Activated CD4-positive, alpha-beta T cell treated with anti-CD3 and anti-CD28 coated beads for 36 hours (primary cell): ENCODE data around the gene MSI2. TPM values are rescaled to one million over a fixed set of nuclear protein-coding genes. Genes with fewer than 3 reads are reported as not detected.

Experiments
- ATAC-seq: fragments of 200-7000 bp; cut with Tn5 transposase; one replicate; pipeline ENCODE4 v1.10.0; 2021; ENCODE audit warnings: mild to moderate bottlenecking, moderate library complexity
- CTCF ChIA-PET: fragments of 350-600 bp; sonication (Branson Sonifier 250); formaldehyde crosslinking; loops from one replicate; lab custom pipeline; 2021; ENCODE audit warnings: antibody characterized with exemption; lab: Charles Lee
- POLR2A ChIA-PET: fragments of 350-600 bp; sonication (Branson Sonifier 250); formaldehyde crosslinking; loops from one replicate; lab custom pipeline; 2021; ENCODE audit warnings: antibody characterized with exemption, inconsistent platforms; lab: Charles Lee
- DNase-seq: peaks from one replicate; pipeline ENCODE4 v3.0.0-alpha.2; 2020
- H3K27ac Mint-ChIP-seq: one replicate; pipeline ENCODE4 v1.8.0; 2021; ENCODE audit warnings: mixed read lengths
- H3K27me3 Mint-ChIP-seq: one replicate; pipeline ENCODE4 v1.8.0; 2021; ENCODE audit warnings: mixed read lengths
- H3K36me3 Mint-ChIP-seq: one replicate; pipeline ENCODE4 v1.8.0; 2021; ENCODE audit warnings: low read depth, mixed read lengths
- H3K4me1 Mint-ChIP-seq: one replicate; pipeline ENCODE4 v1.8.0; 2021; ENCODE audit warnings: mixed read lengths
- H3K4me3 Mint-ChIP-seq: one replicate; pipeline ENCODE4 v1.8.0; 2021; ENCODE audit warnings: mild to moderate bottlenecking, moderate library complexity, mixed read lengths
- H3K9me3 Mint-ChIP-seq: one replicate; pipeline ENCODE4 v1.8.0; 2021; ENCODE audit warnings: low read depth, mixed read lengths
- intact Hi-C, 2 experiments: fragments of 100-400 bp; cut with DNase I in 1 of 2; cut with micrococcal nuclease in 1 of 2; formaldehyde crosslinking; loops; one replicate each; pipeline versions ENCODE4 v1.14.2 to v1.15.1; 2022 to 2024; cut with DNase I, micrococcal nuclease
- total RNA-seq, 2 experiments: library from RNA; stranded (reverse); gene quantifications; one replicate each; pipeline ENCODE4 v1.2.3, GENCODE V29; 2021

MSI2 gene
- total RNA-seq, 2 experiments from 2014 or later, result 55.3 to 57.2 TPM

GRCh38 chr17:57508671-57509070 is 252.3 kb downstream of the MSI2 start:
- Mint-ChIP-seq H3K27me3 (no peaks in the 10 kb centered on the region), H3K4me3 (no peak overlapping the region), H3K36me3 (no peaks in the 10 kb centered on the region), H3K4me1 (peaks cover 14% of the 10 kb centered on the region), H3K27ac (peak overlapping the region; percentile 34), H3K9me3 (no peaks in the 10 kb centered on the region)
- DNase-seq (no peak), ATAC-seq (peak; percentile 21)
- intact Hi-C loops, result loop anchor here in 1 of 2 experiments (10.0 kb wide), 1 partner anchor 64 kb away; no protein-coding TSS in a partner anchor
- CTCF ChIA-PET, result no interaction called here
- POLR2A ChIA-PET, result no interaction called here

- intact Hi-C loops, result loop anchor here in 1 of 2 experiments (10.0 kb wide), 1 partner anchor 267 kb away; no protein-coding TSS in a partner anchor
- ATAC-seq (no peak), DNase-seq (no peak)
- H3K9me3 Mint-ChIP-seq, result no peaks in the 10 kb centered on the region
- H3K4me3 Mint-ChIP-seq, result no peak overlapping the region
- no peak overlapping the region for H3K27ac Mint-ChIP-seq
- no peaks in the 10 kb centered on the region for H3K36me3 Mint-ChIP-seq
- no peaks in the 10 kb centered on the region for H3K27me3 Mint-ChIP-seq
- CTCF ChIA-PET, result interaction anchor here (0.8 kb wide), 1 partner anchor 40 kb away, joined by 3 read pairs; no protein-coding TSS in a partner anchor
- POLR2A ChIA-PET, result no interaction called here
- peaks cover 26% of the 10 kb centered on the region for H3K4me1 Mint-ChIP-seq
Measured at GRCh38 chr17:57511475-57512123, 255.3 kb downstream of the MSI2 start.

- no peak for ATAC-seq
- POLR2A ChIA-PET, result no interaction called here
- Mint-ChIP-seq H3K9me3 (no peaks in the 10 kb centered on the region), H3K36me3 (no peaks in the 10 kb centered on the region), H3K4me1 (peaks cover 26% of the 10 kb centered on the region), H3K27me3 (no peaks in the 10 kb centered on the region), H3K4me3 (no peak overlapping the region), H3K27ac (no peak overlapping the region)
- no peak for DNase-seq
- intact Hi-C loops, result loop anchor here in 1 of 2 experiments (10.0 kb wide), 1 partner anchor 267 kb away; no protein-coding TSS in a partner anchor
- CTCF ChIA-PET, result no interaction called here
Measured at GRCh38 chr17:57512258-57512657, 255.9 kb downstream of the MSI2 start.

GRCh38 chr17:57512691-57513090 is 256.4 kb downstream of the MSI2 start:
- H3K4me1 Mint-ChIP-seq, result peaks cover 26% of the 10 kb centered on the region
- no peak for DNase-seq
- H3K9me3 Mint-ChIP-seq, result no peaks in the 10 kb centered on the region
- ChIA-PET CTCF (interaction anchor here (1.1 kb wide), 1 partner anchor 28 kb away, joined by 3 read pairs; no protein-coding TSS in a partner anchor), POLR2A (no interaction called here)
- no peak for ATAC-seq
- H3K27me3 Mint-ChIP-seq, result no peaks in the 10 kb centered on the region
- H3K4me3 Mint-ChIP-seq, result no peak overlapping the region
- intact Hi-C loops, result loop anchor here in 1 of 2 experiments (10.0 kb wide), 1 partner anchor 268 kb away; no protein-coding TSS in a partner anchor
- no peak overlapping the region for H3K27ac Mint-ChIP-seq
- H3K36me3 Mint-ChIP-seq, result no peaks in the 10 kb centered on the region

GRCh38 chr17:57513569-57513968 is 257.2 kb downstream of the MSI2 start:
- ATAC-seq (no peak), DNase-seq (no peak)
- Mint-ChIP-seq H3K27ac (no peak overlapping the region), H3K27me3 (no peaks in the 10 kb centered on the region), H3K4me3 (no peak overlapping the region), H3K4me1 (peaks cover 21% of the 10 kb centered on the region), H3K9me3 (no peaks in the 10 kb centered on the region), H3K36me3 (no peaks in the 10 kb centered on the region)
- ChIA-PET CTCF (interaction anchor here (0.9 to 1.1 kb wide), 3 partner anchors 9 to 271 kb away, joined by 3 read pairs; no protein-coding TSS in a partner anchor), POLR2A (no interaction called here)
- intact Hi-C loops, result loop anchor here in 1 of 2 experiments (10.0 kb wide), 1 partner anchor 269 kb away; no protein-coding TSS in a partner anchor

- no peak overlapping the region for H3K27ac Mint-ChIP-seq
- no peaks in the 10 kb centered on the region for H3K27me3 Mint-ChIP-seq
- ChIA-PET CTCF (interaction anchor here (0.6 to 1.1 kb wide), 7 partner anchors 10 to 530 kb away, joined by 3 to 4 read pairs (median 3); no protein-coding TSS in a partner anchor), POLR2A (interaction anchor here (0.7 kb wide), 1 partner anchor 75 kb away, joined by 4 read pairs; no protein-coding TSS in a partner anchor)
- no peak for ATAC-seq
- no peaks in the 10 kb centered on the region for H3K36me3 Mint-ChIP-seq
- DNase-seq, result no peak
- H3K9me3 Mint-ChIP-seq, result no peaks in the 10 kb centered on the region
- no peak overlapping the region for H3K4me3 Mint-ChIP-seq
- intact Hi-C loops, result loop anchor here (2.0 to 10.0 kb wide), 2 partner anchors 270 to 272 kb away; no protein-coding TSS in a partner anchor
- H3K4me1 Mint-ChIP-seq, result peaks cover 15% of the 10 kb centered on the region
Measured at GRCh38 chr17:57514614-57515013, 258.3 kb downstream of the MSI2 start.

GRCh38 chr17:57515662-57516211 is 259.4 kb downstream of the MSI2 start:
- H3K9me3 Mint-ChIP-seq, result no peaks in the 10 kb centered on the region
- no peak overlapping the region for H3K4me3 Mint-ChIP-seq
- H3K36me3 Mint-ChIP-seq, result no peaks in the 10 kb centered on the region
- CTCF ChIA-PET, result no interaction called here
- no peak overlapping the region for H3K27ac Mint-ChIP-seq
- no peak for DNase-seq
- ATAC-seq, result no peak
- H3K27me3 Mint-ChIP-seq, result no peaks in the 10 kb centered on the region
- POLR2A ChIA-PET, result no interaction called here
- intact Hi-C loops, result loop anchor here (2.0 to 10.0 kb wide), 2 partner anchors 271 to 273 kb away; no protein-coding TSS in a partner anchor
- peaks cover 13% of the 10 kb centered on the region for H3K4me1 Mint-ChIP-seq

- ChIA-PET POLR2A (no interaction called here), CTCF (no interaction called here)
- Mint-ChIP-seq H3K9me3 (no peaks in the 10 kb centered on the region), H3K27me3 (no peaks in the 10 kb centered on the region), H3K27ac (no peak overlapping the region), H3K4me1 (peaks cover 13% of the 10 kb centered on the region), H3K36me3 (no peaks in the 10 kb centered on the region), H3K4me3 (no peak overlapping the region)
- ATAC-seq (no peak), DNase-seq (no peak)
- intact Hi-C loops, result loop anchor here in 1 of 2 experiments (10.0 kb wide), 1 partner anchor 272 kb away; no protein-coding TSS in a partner anchor
Measured at GRCh38 chr17:57516290-57517230, 260.2 kb downstream of the MSI2 start.

- Mint-ChIP-seq H3K4me1 (peaks cover 13% of the 10 kb centered on the region), H3K27me3 (no peaks in the 10 kb centered on the region), H3K36me3 (no peaks in the 10 kb centered on the region), H3K4me3 (no peak overlapping the region), H3K9me3 (no peaks in the 10 kb centered on the region), H3K27ac (no peak overlapping the region)
- CTCF ChIA-PET, result no interaction called here
- ATAC-seq (no peak), DNase-seq (no peak)
- intact Hi-C loops, result loop anchor here in 1 of 2 experiments (10.0 kb wide), 1 partner anchor 272 kb away; no protein-coding TSS in a partner anchor
- POLR2A ChIA-PET, result no interaction called here
Measured at GRCh38 chr17:57517273-57517631, 260.9 kb downstream of the MSI2 start.

GRCh38 chr17:57517632-57518456 is 261.5 kb downstream of the MSI2 start:
- DNase-seq (no peak), ATAC-seq (no peak)
- intact Hi-C loops, result loop anchor here in 1 of 2 experiments (10.0 kb wide), 1 partner anchor 273 kb away; no protein-coding TSS in a partner anchor
- H3K27ac Mint-ChIP-seq, result no peak overlapping the region
- no peaks in the 10 kb centered on the region for H3K9me3 Mint-ChIP-seq
- no peaks in the 10 kb centered on the region for H3K27me3 Mint-ChIP-seq
- peaks cover 13% of the 10 kb centered on the region for H3K4me1 Mint-ChIP-seq
- ChIA-PET POLR2A (no interaction called here), CTCF (no interaction called here)
- H3K36me3 Mint-ChIP-seq, result no peaks in the 10 kb centered on the region
- no peak overlapping the region for H3K4me3 Mint-ChIP-seq
